COLO829 (cell line): ENCODE data around the gene ZC3H15.

Source experiments
- DNase-seq: peaks from one replicate; pipeline ENCODE4 v3.0.0; 2012; ENCODE audit warnings: low spot score

Gene ZC3H15

DNA sequence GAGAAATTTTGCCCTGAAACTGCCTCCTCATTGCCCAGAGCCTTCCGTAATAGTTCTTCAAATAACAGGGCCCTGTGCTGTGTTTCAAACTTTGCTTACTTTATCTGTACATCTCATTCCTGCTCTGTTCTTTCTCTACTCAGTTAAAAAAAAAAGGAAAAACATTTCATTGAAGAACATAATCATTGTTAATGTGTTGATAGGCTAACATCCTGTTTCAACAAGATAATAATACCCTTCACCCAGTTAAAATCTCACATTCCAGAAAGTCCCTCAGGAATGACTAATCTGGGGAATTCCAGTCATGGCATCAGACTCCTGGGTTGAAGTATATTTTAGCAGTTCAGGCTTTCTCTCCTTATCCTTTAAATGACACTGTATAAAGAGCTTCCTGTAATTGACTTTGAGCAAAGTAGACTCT, 58.2 kb downstream of the ZC3H15 start:
- peak; percentile 75 for DNase-seq

DNA sequence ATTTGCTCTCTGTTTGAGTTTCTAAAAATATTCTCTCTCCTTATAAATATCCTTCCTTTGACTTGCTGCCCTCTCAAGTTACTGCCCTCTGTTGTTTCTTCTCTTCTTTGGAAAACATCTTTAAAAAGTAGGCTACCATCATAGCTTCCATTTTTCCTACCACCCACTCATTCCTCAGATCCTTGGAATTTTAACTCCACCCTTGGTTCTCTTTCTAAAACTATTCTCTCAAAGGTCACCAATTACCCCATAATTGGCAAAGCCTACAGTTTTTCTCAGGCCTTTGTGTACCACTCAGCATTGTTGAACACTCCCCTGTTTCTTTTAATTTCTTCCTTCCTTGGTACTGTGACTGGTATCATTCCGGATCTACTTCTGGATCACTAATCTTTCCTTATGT, 60.8 kb downstream of the ZC3H15 start:
- peak; percentile 11 for DNase-seq

DNA sequence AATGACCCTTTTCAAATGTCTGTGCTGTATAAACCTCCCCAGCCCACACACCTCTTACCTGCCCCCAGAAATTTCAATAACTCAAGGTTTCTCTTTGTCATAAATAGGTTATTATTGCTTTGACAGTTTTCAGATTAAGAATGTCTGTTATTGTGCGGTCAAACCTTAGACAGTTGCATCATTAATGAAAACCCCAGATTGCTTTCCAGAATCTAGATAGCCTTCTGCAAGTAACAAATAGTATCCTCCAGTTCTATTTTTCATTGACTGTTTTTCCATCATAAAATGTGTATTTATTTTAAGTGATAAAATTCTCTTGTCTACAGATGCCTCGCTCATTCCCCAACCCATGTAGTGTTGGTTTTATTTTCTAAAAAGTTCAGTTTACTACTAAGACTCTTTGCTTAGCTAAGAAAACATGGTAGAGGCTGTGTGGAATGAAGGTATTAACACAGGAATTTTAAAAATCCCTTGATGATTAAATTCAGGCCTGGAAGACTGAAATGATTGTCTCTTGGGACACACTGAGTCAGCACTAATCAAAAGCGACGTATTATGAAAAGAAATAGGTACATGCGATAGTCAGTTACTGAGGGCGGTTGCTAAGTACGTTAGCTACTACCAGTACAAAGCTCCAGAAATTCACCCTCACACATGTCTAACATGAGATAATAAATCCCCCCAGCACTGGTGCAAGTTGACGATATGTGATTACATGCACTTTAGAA, 65.4 kb downstream of the ZC3H15 start:
- DNase-seq: no peak

DNA sequence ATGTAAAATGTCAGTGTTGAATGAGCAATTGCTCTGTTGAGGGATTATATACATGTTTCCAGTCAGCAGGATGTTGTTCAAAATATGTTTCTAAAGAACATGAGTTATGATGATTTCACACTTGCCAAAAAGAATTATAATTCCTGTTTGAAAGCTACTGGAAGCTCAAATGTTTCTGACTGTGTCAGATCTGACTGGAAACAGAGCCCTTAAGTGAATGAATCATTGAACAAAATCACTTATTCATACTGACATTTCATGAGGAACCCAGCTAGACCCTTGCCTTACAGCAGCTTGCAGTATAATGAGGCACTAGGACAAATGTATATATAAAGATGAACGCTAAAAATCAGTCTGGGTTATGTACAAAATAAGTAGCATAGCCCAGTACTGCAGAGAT, 68.4 kb downstream of the ZC3H15 start:
- DNase-seq: no peak

DNA sequence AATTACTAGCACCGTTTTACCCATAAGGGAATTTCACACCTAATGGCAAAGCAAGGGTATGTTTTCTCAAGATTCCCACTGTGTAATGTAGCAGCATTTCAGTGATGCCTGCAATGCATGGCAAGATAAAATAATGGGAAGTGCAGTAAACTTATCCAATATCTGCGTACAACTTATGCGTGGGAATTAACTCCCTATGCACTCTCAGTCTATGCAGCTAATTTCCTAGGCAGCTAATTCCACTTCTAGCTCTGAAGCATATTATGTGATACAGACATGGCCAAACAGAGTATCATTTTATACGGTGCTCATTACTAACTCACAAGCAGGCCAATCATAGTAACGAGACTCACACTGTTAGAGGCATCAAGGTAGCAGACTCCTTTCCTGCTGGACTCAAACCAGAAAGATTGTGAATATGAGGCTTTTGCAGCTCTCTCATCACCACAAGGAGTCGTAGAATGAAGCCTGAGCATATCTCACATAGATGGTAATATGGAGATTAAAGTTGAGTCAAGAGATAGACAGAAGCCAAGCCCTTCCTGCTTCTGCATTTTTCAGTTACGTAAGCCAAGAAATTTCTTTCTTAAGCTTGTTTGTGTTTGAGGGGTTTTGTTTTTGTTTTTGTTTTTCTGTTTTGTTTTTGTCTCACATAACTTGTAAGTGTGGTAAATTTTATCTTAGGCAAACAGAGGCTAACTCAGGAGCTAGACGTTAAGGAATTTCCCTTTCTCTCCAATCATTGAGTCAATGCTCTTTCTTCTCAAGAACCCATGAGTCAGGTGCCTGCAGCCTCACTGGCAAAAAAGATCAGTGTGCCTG, 69.0 kb downstream of the ZC3H15 start:
- no peak for DNase-seq

DNA sequence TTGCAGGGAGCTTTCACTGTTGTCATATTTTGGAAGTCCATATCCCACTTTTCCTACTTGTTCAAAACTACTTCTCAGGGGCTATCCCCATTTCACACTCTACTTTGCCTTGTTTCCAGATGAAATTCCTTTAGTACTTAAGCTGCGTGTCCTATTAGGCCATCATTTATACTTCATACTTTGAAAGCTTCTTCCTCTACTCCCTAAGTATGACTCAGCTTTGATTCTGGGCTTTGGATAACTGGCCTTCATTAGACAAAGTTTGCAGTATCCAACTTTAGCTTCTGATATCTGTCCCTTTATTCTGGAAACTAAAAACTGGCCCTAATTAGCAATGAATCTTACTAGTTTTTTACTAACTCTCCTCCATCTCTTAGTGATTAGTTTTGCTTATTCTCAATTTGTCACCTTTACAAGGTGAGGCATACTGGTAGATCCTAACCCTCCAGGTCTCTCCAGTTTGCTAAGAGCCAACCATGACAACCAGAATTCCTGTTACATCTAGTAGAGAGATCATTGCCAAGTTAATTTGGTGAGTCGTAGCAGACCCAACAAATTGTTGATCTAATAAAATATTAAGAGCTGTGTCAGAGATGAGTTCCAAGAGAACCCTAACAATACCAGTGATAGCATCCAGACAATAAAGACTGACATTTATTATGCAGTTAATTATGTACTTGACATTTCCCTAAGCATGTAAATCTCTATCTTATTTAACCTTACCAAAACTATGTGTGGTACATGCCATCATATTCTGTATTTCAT, 72.6 kb downstream of the ZC3H15 start:
- no peak for DNase-seq
